ENCODE results near the gene PER1. TPM values are rescaled to one million over a fixed set of nuclear protein-coding genes. Genes with fewer than 3 reads are reported as not detected.

PER1 gene
- total and polyA plus RNA-seq, 2 of the 13 experiments (the other 11 are each of a cell fraction or from before 2014, with no cell fraction given), result 2.6 to 3.6 TPM

DNA sequence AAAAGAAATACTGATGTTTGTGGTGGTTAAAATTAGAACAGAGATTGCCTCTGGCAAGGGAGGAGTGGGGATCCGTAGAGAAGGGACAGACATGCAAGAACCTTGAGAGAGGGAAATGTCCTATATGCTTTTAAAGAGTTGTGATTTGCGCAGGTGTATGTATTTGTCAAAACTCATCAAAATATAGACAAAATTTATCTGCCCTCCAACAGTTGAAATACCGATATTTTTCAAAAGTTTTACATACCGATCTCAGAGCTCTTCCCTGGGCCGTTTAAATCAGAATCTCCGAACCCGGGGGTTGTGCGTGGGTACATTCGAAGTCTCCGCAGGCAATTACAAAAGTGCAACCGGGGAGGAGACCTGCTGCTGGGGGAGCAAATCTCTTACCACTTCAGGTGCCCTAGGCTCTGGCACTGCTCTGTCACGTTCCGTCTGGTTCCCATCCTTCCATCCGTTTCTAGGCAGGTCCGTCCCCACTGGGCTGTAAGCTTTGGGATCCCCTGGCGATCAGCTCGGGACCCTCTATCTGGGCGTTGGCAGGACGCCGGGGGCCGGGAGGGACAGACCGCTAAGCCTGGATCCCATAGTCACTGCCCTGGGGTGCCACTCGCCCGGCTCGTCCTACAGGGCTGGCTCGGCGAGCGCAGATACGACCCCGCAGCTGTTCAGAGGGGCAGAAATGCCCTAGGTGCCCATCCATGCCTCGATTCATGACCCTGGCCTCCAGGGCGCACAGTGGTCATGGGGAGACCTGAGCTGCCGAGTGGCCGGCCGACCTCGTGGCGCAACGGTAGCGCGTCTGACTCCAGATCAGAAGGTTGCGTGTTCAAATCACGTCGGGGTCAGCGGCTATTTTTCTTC, 33.6 kb upstream of the PER1 start (continued):
- TF ChIP-seq, protein P1, sequence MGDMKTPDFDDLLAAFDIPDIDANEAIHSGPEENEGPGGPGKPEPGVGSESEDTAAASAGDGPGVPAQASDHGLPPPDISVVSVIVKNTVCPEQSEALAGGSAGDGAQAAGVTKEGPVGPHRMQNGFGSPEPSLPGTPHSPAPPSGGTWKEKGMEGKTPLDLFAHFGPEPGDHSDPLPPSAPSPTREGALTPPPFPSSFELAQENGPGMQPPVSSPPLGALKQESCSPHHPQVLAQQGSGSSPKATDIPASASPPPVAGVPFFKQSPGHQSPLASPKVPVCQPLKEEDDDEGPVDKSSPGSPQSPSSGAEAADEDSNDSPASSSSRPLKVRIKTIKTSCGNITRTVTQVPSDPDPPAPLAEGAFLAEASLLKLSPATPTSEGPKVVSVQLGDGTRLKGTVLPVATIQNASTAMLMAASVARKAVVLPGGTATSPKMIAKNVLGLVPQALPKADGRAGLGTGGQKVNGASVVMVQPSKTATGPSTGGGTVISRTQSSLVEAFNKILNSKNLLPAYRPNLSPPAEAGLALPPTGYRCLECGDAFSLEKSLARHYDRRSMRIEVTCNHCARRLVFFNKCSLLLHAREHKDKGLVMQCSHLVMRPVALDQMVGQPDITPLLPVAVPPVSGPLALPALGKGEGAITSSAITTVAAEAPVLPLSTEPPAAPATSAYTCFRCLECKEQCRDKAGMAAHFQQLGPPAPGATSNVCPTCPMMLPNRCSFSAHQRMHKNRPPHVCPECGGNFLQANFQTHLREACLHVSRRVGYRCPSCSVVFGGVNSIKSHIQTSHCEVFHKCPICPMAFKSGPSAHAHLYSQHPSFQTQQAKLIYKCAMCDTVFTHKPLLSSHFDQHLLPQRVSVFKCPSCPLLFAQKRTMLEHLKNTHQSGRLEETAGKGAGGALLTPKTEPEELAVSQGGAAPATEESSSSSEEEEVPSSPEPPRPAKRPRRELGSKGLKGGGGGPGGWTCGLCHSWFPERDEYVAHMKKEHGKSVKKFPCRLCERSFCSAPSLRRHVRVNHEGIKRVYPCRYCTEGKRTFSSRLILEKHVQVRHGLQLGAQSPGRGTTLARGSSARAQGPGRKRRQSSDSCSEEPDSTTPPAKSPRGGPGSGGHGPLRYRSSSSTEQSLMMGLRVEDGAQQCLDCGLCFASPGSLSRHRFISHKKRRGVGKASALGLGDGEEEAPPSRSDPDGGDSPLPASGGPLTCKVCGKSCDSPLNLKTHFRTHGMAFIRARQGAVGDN (CRISPR knock-in tag; IDR thresholded peaks at IDR 0.05), result peak; percentile 75
- TF ChIP-seq RBM22 (optimal IDR thresholded peaks at IDR 0.05; ENCODE audit: low read length), result no peak
- no peak for TF ChIP-seq CHD2 (IDR thresholded peaks at IDR 0.05; ENCODE audit: low read depth, low read length)
- TF ChIP-seq, protein P2, sequence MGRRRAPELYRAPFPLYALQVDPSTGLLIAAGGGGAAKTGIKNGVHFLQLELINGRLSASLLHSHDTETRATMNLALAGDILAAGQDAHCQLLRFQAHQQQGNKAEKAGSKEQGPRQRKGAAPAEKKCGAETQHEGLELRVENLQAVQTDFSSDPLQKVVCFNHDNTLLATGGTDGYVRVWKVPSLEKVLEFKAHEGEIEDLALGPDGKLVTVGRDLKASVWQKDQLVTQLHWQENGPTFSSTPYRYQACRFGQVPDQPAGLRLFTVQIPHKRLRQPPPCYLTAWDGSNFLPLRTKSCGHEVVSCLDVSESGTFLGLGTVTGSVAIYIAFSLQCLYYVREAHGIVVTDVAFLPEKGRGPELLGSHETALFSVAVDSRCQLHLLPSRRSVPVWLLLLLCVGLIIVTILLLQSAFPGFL (CRISPR knock-in tag; IDR thresholded peaks at IDR 0.05), result no peak
- peak; percentile 78; the same call in 1 of the 2 replicates for TF ChIP-seq PHF21A (CRISPR knock-in tag; IDR thresholded peaks at IDR 0.05)
- no peak for TF ChIP-seq GATA4 (IDR thresholded peaks at IDR 0.05; ENCODE audit: borderline replicate concordance, low read depth)
- no peak for TF ChIP-seq NFRKB (IDR thresholded peaks at IDR 0.05)
- TF ChIP-seq, protein P3, sequence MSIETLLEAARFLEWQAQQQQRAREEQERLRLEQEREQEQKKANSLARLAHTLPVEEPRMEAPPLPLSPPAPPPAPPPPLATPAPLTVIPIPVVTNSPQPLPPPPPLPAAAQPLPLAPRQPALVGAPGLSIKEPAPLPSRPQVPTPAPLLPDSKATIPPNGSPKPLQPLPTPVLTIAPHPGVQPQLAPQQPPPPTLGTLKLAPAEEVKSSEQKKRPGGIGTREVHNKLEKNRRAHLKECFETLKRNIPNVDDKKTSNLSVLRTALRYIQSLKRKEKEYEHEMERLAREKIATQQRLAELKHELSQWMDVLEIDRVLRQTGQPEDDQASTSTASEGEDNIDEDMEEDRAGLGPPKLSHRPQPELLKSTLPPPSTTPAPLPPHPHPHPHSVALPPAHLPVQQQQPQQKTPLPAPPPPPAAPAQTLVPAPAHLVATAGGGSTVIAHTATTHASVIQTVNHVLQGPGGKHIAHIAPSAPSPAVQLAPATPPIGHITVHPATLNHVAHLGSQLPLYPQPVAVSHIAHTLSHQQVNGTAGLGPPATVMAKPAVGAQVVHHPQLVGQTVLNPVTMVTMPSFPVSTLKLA (IDR thresholded peaks at IDR 0.05), result no peak
- no peak for TF ChIP-seq MED8 (CRISPR knock-in tag; IDR thresholded peaks at IDR 0.05; ENCODE audit: insufficient replicate concordance)
- peak; percentile 76; the same call in 2 of the 3 replicates for TF ChIP-seq MXI1 (IDR thresholded peaks at IDR 0.05; ENCODE audit: borderline replicate concordance, low read depth, low read length)
- no peak for TF ChIP-seq SIX1 (CRISPR knock-in tag; IDR thresholded peaks at IDR 0.05; ENCODE audit: borderline replicate concordance)
- no peak for TF ChIP-seq FOXP1 (IDR thresholded peaks at IDR 0.05)
- no peak for TF ChIP-seq FOXP1 (CRISPR knock-in tag; IDR thresholded peaks at IDR 0.05)
- TF ChIP-seq, protein P4, sequence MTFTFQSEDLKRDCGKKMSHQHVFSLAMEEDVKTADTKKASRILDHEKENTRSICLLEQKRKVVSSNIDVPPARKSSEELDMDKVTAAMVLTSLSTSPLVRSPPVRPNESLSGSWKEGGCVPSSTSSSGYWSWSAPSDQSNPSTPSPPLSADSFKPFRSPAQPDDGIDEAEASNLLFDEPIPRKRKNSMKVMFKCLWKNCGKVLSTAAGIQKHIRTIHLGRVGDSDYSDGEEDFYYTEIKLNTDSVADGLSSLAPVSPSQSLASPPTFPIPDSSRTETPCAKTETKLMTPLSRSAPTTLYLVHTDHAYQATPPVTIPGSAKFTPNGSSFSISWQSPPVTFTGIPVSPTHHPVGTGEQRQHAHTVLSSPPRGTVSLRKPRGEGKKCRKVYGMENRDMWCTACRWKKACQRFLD (CRISPR knock-in tag; IDR thresholded peaks at IDR 0.05; ENCODE audit: borderline replicate concordance), result no peak
- TF ChIP-seq, protein P5, sequence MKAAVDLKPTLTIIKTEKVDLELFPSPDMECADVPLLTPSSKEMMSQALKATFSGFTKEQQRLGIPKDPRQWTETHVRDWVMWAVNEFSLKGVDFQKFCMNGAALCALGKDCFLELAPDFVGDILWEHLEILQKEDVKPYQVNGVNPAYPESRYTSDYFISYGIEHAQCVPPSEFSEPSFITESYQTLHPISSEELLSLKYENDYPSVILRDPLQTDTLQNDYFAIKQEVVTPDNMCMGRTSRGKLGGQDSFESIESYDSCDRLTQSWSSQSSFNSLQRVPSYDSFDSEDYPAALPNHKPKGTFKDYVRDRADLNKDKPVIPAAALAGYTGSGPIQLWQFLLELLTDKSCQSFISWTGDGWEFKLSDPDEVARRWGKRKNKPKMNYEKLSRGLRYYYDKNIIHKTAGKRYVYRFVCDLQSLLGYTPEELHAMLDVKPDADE (CRISPR knock-in tag; IDR thresholded peaks at IDR 0.05), result peak; percentile 25; the same call in 1 of the 2 replicates

Measured in HepG2 (cell line).